Hippocampal formation (tissue), 2 donors: ENCODE measurements around the gene CACNA2D2.
A peak's percentile ranks its signal among the peaks of the same experiment; 100 is the strongest.
"Not testable (repeated sequence)": the region's sequence is repeated elsewhere in the genome, so short reads cannot be mapped to it uniquely, and the experiment has no call there.

Source experiments
- DNase-seq, 2 donors: peaks; one replicate each; lab custom pipeline; 2025; lab: John Stamatoyannopoulos, UW

The CACNA2D2 gene

GRCh38 chr3:50530001-50530970 lies 26.9 kb upstream of the CACNA2D2 start:
- no peak for DNase-seq

DNA sequence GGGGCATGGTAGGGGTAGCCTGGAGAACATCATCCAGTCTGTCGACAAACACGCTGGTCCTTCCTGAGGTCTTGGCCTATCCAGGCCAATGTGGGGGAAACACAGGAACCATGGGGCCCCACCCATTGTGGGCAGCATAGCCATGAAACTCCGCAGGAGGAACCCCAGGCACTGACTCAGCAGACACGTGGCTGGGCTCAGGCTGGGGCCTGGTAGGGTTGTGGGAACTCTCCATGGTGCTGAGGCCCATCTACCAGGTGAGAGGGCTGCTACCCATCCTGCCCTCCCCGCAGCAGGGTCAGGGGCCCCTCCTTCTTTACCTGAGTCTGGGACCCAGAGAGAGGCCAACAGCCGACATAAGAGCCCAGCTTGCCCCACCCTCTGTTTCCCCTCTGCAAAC lies 22.6 kb upstream of the CACNA2D2 start:
- no peak for DNase-seq

GRCh38 chr3:50525191-50525910 lies 21.9 kb upstream of the CACNA2D2 start:
- no peak for DNase-seq

GRCh38 chr3:50524746-50525145 lies 21.3 kb upstream of the CACNA2D2 start:
- no peak for DNase-seq

DNA sequence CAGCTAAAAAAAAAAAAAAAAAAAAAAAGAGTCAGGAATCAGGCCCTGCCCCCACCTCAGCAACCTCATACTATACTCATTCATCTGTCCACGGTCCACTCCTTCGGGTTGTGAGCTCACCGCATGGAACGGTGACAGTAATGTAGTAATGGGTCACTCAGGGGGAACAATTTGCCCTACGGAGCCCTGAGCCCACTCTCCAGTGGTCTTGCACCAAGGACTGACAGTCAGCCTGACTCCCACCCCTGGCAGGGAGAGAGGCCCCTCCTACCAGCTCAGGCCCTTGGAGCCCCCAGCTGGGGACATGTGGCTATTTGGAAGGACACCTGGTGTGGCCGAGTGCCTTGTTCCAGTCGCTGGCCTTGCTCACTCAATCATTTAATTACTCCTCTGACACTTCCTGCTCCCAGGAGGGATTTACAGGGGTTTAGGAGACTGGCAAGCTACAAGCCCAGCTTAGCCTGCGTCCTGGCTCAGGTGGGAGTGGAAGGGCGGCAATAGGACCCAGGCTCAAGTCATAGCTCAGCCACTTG lies 19.9 kb upstream of the CACNA2D2 start:
- no peak for DNase-seq

DNA sequence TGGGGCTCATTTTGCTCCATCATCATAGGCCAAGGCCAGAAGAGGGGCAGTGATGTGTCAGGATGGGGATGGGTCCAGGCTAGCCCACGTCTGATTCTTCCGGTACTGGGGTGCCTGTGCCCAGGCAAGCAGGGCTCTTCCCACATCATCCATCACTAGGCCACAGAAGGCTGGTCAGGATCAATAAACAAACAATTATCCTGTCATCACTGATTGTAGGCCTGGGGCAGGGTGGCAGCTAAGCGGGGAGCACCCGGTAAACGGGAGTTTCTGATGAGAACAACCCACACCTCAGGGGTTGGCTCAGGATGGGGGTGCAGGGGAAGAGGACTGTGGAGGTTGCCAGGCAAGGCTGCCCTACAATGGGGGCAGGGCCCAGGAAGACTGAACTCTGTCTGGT lies 18.1 kb upstream of the CACNA2D2 start:
- DNase-seq: no peak

DNA sequence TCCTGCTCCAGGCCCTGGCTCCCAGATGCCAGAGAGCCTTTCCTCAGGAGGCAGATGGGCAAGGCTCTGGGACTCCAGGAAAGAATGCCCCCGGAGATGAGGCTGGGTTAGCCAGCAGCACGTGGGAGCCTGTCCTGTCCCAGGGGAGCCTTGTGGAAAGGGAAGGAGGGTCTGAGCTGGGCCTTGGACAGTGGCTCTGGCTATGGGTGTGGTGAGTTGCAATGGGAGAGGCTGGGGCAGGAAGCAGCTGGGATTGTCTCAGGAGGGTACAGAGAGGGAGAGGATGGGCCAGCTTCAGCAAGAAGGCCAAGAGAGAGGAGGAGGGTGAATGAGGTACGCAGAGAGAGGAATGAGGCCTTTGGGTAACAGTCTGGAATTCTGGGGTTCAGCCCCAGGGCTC lies 17.4 kb upstream of the CACNA2D2 start:
- no peak for DNase-seq

DNA sequence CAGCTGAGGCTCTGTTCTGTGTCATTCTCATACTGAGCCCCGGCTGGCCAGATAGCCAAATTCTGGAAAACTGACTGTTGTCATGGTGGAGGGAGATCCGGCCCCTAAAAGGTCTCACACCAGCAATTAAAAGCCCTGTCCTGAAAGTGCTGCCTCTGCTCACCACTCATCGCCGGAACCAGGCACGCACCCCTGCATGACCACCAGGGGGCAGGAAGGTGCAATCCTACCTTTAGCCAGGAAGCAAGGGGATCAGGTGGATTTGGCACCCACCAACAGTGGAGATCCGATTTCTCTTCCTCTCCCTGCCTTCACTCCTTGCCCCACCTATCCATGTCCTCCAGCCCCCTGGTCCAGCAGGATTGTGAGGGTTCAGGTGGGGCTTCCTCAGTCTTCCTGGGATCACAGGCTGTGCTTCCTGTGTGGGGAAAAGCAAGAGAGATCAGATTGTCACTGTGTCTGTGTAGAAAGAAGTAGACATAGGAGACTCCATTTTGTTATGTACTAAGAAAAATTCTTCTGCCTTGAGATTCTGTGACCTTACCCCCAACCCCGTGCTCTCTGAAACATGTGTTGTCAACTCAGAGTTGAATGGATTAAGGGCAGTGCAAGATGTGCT lies 16.1 kb upstream of the CACNA2D2 start:
- peak in 1 of 2 donors; percentile 6 for DNase-seq

- DNase-seq: no peak
Measured at GRCh38 chr3:50518436-50518835, 15.0 kb upstream of the CACNA2D2 start.

DNA sequence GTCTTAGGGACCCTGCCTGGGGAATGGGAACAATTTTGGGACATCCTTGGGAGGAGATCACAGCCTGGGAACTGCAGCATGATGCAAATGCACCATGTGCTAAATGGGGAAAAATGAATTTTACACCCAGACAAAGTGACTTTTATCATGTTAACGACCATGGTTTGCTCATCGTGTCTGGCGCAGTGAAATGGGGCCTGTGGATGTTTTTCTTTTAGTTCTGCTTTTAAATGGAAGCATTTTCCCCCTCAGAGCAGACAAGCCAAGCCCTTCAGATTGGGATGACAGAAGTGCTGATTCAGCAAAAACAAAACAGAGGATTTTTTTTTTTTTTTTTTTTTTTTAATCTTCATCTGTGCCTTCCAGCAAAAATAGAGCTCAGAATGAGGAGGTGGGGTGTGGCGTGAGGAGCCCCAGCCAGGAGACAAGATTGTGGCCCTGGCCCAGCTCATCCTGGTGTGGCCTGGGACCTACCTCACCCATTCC lies 14.3 kb upstream of the CACNA2D2 start:
- DNase-seq: no peak

GRCh38 chr3:50516440-50516871 lies 13.0 kb upstream of the CACNA2D2 start:
- DNase-seq: no peak

- no peak for DNase-seq
Measured at GRCh38 chr3:50515565-50516439, 12.4 kb upstream of the CACNA2D2 start.

- not testable (repeated sequence) for DNase-seq
Measured at GRCh38 chr3:50512908-50513307, 9.5 kb upstream of the CACNA2D2 start.

DNA sequence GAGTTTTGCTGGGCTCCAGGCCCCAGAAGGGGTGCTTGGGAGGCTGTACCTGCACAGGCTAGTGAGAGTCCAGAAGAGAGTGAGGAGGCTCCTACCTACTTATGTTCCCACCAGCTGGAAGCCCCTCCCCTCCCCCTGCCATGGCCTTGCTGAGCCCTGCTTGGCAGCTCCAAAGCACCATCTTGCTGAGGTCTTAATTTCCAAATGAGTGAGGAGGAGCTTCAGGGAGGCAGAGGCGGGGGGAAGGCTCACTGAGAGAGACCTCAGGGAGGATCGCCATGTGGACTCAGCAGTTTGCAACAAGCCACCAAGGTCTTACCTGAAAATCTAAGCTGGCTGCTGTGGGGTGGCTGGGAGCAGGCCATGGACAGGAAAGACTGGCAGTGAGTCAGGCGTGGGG lies 8.7 kb upstream of the CACNA2D2 start:
- DNase-seq: no peak

DNA sequence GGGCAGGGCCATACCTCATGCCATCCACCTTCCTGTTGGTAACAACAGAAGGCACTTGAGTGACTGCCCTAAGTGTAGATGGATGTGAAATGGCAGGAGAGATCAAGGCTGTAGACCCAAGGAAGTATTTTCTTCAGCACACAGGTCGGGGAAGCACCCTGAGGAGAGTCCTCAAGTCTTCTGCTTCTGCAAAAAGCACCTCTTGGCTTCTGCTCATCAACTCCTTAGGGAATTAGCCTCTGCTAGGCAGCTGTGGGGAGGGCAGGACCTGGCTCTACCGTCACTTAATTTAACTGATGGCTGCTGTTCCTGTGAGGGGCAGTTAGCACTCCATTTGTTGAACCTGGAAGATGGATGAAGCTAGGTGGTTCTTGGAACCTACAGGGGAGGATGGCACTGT lies 6.9 kb upstream of the CACNA2D2 start:
- no peak for DNase-seq

DNA sequence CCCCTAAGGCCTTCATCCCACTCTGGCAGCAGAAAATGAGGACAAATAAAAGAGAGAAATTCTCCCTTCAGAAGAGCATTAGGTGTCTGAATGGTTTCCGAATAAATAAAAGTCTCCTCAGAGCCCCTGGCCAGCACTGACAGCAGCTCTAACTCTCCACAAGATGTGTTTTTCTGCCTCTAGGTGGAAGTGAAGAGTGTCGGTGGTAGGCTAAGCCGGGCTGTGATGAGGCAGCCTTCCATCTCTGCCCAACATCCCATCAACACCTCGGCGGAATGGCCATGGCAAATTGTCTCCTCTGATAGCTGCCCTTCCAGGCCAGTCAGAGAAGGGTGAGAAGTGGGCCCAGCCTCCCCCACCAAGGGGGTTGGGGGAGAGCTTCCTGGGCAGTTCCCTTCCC lies 6.3 kb upstream of the CACNA2D2 start:
- DNase-seq: no peak

GRCh38 chr3:50508821-50509220 lies 5.4 kb upstream of the CACNA2D2 start:
- no peak for DNase-seq

- no peak for DNase-seq
Measured at GRCh38 chr3:50506169-50506568, 2.7 kb upstream of the CACNA2D2 start.

DNA sequence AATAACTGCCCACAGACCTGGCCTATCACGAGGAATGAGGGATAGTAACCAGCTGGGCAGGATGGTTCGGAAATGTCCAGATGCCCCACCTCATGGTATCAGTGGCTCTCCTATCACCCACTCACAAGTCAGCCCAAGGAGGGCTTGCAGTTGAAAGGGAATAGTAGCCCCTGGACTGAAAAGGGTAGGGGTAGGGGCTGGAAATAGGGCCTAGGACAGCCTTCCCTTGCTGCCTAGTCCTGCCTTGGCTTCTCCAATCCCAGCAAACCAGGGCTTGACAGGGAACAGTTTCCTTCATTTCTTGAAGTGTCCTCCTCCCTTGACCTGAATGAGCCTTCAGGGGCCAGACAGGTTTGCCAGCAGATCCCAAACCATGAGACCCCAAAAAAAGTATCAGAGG lies 1.2 kb upstream of the CACNA2D2 start:
- no peak for DNase-seq

DNA sequence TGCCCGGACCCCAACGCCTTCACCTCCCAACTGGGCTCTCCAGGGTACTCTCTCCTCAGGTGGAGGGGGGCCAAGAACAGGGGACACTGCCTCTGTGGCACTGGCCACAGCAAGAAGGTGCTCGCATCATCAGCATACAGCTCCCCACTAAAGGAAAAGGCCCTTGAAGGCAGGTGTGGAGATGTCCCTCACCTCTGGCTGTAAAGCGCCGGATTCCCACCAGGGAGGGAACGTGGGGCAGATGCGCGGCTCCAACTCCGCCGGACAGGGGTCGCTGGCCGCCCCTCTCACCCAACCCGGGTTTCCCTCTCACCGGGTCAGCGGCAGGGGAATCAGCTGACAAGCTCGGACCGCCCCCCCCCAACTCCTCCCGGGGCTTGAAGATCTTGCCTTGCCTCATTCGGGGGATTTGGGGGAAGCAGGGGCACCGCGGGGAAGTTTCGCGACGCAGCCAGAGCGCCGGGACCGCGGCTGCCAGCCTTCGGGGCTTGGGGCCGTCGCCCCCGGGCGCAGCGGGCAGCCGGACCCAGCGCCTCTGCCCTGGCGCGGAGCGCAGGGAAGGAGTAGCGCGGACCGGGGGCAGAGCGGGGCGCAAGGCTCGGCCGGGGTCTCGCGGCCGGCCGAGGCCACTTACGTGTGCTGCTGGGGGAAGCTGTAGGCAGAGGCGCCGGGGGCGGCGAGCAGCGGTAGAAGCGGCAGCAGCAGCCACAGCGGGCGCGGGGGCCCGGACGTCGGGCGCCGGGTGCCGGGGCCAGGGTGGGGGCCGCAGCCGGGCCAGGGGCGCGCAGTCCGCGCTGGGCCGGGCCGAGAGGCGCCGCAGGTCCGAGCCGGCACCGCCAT lies 630 bp downstream of the CACNA2D2 start:
- DNase-seq: no peak
